HT1080 (cell line): ENCODE data around the gene PLEKHG4. TPM values are rescaled to one million over a fixed set of nuclear protein-coding genes. Genes with fewer than 3 reads are reported as not detected.

ENCODE experiments used
- DNase-seq: peaks from one replicate; pipeline ENCODE4 v3.0.0-alpha.2; 2015; ENCODE audit warnings: low read depth
- total RNA-seq: library from RNA; depleted of rRNA; stranded (reverse); fragments of >200 nt; shearing (Covaris generic); gene quantifications from 2 replicates; pipeline ENCODE4 v1.2.3, GENCODE V29; 2014; rRNA removed

Gene PLEKHG4
- total RNA-seq, 1 experiment from 2014 or later: 3.7 TPM

- no peak for DNase-seq
Measured at GRCh38 chr16:67326472-67327309, 47.4 kb downstream of the PLEKHG4 start, which contains the start of the genes KCTD19 and LRRC36. KCTD19 (minus strand) TSS chr16:67326741; CDS start chr16:67326707, 34 bp downstream. LRRC36 (plus strand) TSS chr16:67326815; CDS start chr16:67326863, 48 bp downstream.

GRCh38 chr16:67327743-67328142 lies 48.4 kb downstream of the PLEKHG4 start:
- DNase-seq: no peak

GRCh38 chr16:67329901-67330300 lies 50.6 kb downstream of the PLEKHG4 start:
- no peak for DNase-seq

DNA sequence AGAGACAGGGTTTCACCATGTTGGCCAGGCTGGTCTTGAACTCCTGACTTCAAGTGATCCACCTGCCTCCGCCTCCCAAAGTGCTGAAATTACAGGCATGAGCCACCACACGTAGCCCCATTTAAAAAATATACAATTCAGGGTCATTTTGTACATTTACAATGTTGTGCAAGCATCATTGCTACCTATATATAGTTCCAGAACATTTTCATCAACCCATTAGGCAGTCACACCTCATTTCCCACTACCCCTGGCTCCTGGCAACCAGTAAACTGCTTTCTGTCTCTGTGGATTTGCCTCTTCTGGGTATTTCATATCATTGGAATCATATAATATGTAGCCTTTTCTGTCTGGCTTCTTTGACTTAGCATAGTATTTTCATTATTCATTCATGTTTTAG lies 54.0 kb downstream of the PLEKHG4 start:
- no peak for DNase-seq

- DNase-seq: no peak
Measured at GRCh38 chr16:67336116-67336515, 56.8 kb downstream of the PLEKHG4 start.

- peak; percentile 69 for DNase-seq
Measured at GRCh38 chr16:67336648-67337047, 57.3 kb downstream of the PLEKHG4 start.

Other genes starting within 250 kb of the PLEKHG4 start
- 12.1 and 23.8 TPM in 2 replicates for gene PHAF1, start 169.6 kb upstream of the PLEKHG4 start, total RNA-seq
- 2.8 and 5.6 TPM in 2 replicates for gene B3GNT9, start 128.5 kb upstream of the PLEKHG4 start, total RNA-seq
- gene TRADD, start 119.6 kb upstream of the PLEKHG4 start, total RNA-seq: 10.9 and 13.7 TPM in 2 replicates
- 10.3 and 12.8 TPM in 2 replicates for gene FBXL8, start 119.6 kb upstream of the PLEKHG4 start, total RNA-seq
- gene HSF4, start 114.8 kb upstream of the PLEKHG4 start, total RNA-seq: 9.0 and 11.0 TPM in 2 replicates
- 18.4 and 22.8 TPM in 2 replicates for gene NOL3, start 109.0 kb upstream of the PLEKHG4 start, total RNA-seq
- 7.0 and 11.6 TPM in 2 replicates for gene MATCAP1, start 95.6 kb upstream of the PLEKHG4 start, total RNA-seq
- 1.1 and 1.6 TPM in 2 replicates for gene EXOC3L1, start 89.4 kb upstream of the PLEKHG4 start, total RNA-seq
- gene E2F4, start 87.4 kb upstream of the PLEKHG4 start, total RNA-seq: 201 and 230 TPM in 2 replicates
- 2.6 and 3.0 TPM in 2 replicates for gene ELMO3, start 80.4 kb upstream of the PLEKHG4 start, total RNA-seq
- 39.4 and 50.3 TPM in 2 replicates for gene TMEM208, start 52.4 kb upstream of the PLEKHG4 start, total RNA-seq
- 54.8 and 65.1 TPM in 2 replicates for gene FHOD1, start 32.1 kb upstream of the PLEKHG4 start, total RNA-seq
- 0.57 and 1.9 TPM in 2 replicates for gene SLC9A5, start 30.6 kb upstream of the PLEKHG4 start, total RNA-seq
- not detected in 2 replicates for gene KCTD19, start 47.2 kb downstream of the PLEKHG4 start, total RNA-seq
- not detected in 2 replicates for gene LRRC36, start 47.3 kb downstream of the PLEKHG4 start, total RNA-seq
- not detected in 2 replicates for gene TPPP3, start 114.0 kb downstream of the PLEKHG4 start, total RNA-seq
- gene ZDHHC1, start 136.9 kb downstream of the PLEKHG4 start, total RNA-seq: 2.6 and 4.1 TPM in 2 replicates
- 0.94 and 1.0 TPM in 2 replicates for gene HSD11B2, start 151.6 kb downstream of the PLEKHG4 start, total RNA-seq
- gene ATP6V0D1, start 201.6 kb downstream of the PLEKHG4 start, total RNA-seq: 89.7 and 108 TPM in 2 replicates
- gene AGRP, start 204.0 kb downstream of the PLEKHG4 start, total RNA-seq: not detected in 2 replicates
- gene RIPOR1, start 249.3 kb downstream of the PLEKHG4 start, total RNA-seq: 17.2 and 18.2 TPM in 2 replicates